ENCODE results near the gene EMILIN2. TPM values are rescaled to one million over a fixed set of nuclear protein-coding genes. Genes with fewer than 3 reads are reported as not detected.
"Not testable (repeated sequence)": the region's sequence is repeated elsewhere in the genome, so short reads cannot be mapped to it uniquely, and the experiment has no call there.

Gene EMILIN2
- total and polyA plus RNA-seq, 9 of the 15 experiments (the other 6 are each of a cell fraction or from before 2014, with no cell fraction given): 0.01 to 0.40 (median 0.19) TPM

DNA sequence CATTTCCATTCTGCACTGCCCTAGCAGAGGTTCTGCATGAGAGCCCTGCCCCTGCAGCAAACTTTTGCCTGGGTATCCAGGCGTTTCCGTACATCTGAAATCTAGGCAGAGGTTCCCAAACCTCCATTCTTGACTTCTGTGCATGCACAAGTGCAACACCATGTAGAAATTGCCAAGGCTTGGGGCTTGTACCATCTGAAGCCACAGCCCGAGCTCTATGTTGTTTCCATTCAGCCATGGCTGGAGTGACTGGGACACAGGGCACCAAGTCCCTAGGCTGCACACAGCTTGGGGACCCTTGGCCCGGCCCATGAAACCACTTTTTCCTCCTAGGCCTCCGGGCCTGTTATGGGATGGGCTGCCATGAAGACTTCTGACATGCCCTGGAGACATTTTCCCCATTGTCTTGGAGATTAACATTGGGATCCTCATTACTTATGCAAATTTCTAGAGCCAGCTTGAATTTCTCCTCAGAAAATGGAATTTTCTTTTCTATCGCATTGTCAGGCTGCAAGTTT is 37.1 kb upstream of the EMILIN2 start:
- in situ Hi-C loops (cut with MboI): not testable (repeated sequence)

GRCh38 chr18:2811416-2811815 is 35.4 kb upstream of the EMILIN2 start:
- no peak for FAIRE-seq
- peak; percentile 50 for TF ChIP-seq RBM25 (IDR thresholded peaks at IDR 0.05; ENCODE audit: low read depth, low read length, severe bottlenecking)
- TF ChIP-seq ZNF354B (CRISPR knock-in tag; IDR thresholded peaks at IDR 0.05): peak; percentile 93
- TF ChIP-seq ZNF507 (tag; conservative IDR thresholded peaks at IDR 0.05): peak; percentile 99
- TF ChIP-seq UBTF (IDR thresholded peaks at IDR 0.05; ENCODE audit: borderline replicate concordance in 1 of 2, low read depth in 2 of 2, low read length in 2 of 2): no peak

More for the DNA sequence above, 37.1 kb upstream of the EMILIN2 start:
- peak; percentile 71 for TF ChIP-seq ZFP36 (IDR thresholded peaks at IDR 0.05; ENCODE audit: low read depth, low read length, partially characterized antibody)
- peak; percentile 64; the same call in 1 of the 2 replicates for TF ChIP-seq TRIM28 (IDR thresholded peaks at IDR 0.05)
- TF ChIP-seq CBX5 (IDR thresholded peaks at IDR 0.05; ENCODE audit: borderline replicate concordance, low read depth): 0 out of 2 replicates have a peak, but pooled peaks have one; percentile 42
- whole genome bisulfite sequencing (ENCODE audit: insufficient coverage, low coverage, missing lambda C conversion rate): 72% methylated on average over 6 of the region's 6 CpGs
- H3K4me3 ChIP-seq; H3K27ac ChIP-seq (ENCODE audit: extremely low read depth, low read depth, low read length); H3K4me1 ChIP-seq (replicated peaks in 1 of 2; ENCODE audit: control insufficient read depth in 2 of 2, insufficient read depth in 2 of 2, low read length in 2 of 2); H2AFZ ChIP-seq (ENCODE audit: low read depth, low read length); FAIRE-seq; intact Hi-C loops (cut with micrococcal nuclease); H3K4me2 ChIP-seq (ENCODE audit: insufficient read depth, low read length); H4K20me1 ChIP-seq (replicated peaks; ENCODE audit: control insufficient read depth, insufficient read depth, low read length); H3K79me2 ChIP-seq (ENCODE audit: control insufficient read depth, insufficient read depth, low read length); H3K9me3 ChIP-seq (replicated peaks; ENCODE audit: control insufficient read depth, insufficient read depth, low read depth, low read length); H3K9ac ChIP-seq (ENCODE audit: insufficient read depth in 1 of 2, low read depth in 2 of 2, low read length in 2 of 2); ATAC-seq; DNase-seq (ENCODE audit: extremely low read depth in 1 of 4, low spot score in 3 of 4); BruUV-seq (replicated peaks); H3K27me3 ChIP-seq (ENCODE audit: control insufficient read depth in 2 of 2, insufficient read depth in 2 of 2, low read length in 2 of 2); CTCF ChIA-PET (ENCODE audit: low intra/inter-chr PET ratio); H3K9me1 ChIP-seq (ENCODE audit: control insufficient read depth, insufficient read depth, low read length): not testable (repeated sequence)
- peaks cover 12% of the 10 kb centered on the region; the same call in 1 of the 3 replicates for H3K36me3 ChIP-seq (ENCODE audit: control insufficient read depth, insufficient read depth, low read length)
- POLR2A ChIA-PET: interaction anchor here (0.6 kb wide), 1 partner anchor 27 kb away, joined by 3 read pairs; no protein-coding TSS in a partner anchor

More at GRCh38 chr18:2811416-2811815, 35.4 kb upstream of the EMILIN2 start:
- 71% methylated on average over 1 of the region's 1 CpG for WGBS (ENCODE audit: insufficient coverage, low coverage, missing lambda C conversion rate)
- Histone ChIP-seq H2AFZ (ENCODE audit: low read depth, low read length) (no peak overlapping the region), H3K36me3 (ENCODE audit: control insufficient read depth, insufficient read depth, low read length) (no peaks in the 10 kb centered on the region), H3K4me2 (ENCODE audit: insufficient read depth, low read length) (no peak overlapping the region), H4K20me1 (replicated peaks; ENCODE audit: control insufficient read depth, insufficient read depth, low read length) (no peaks in the 10 kb centered on the region), H3K4me1 (replicated peaks in 1 of 2; ENCODE audit: control insufficient read depth in 2 of 2, insufficient read depth in 2 of 2, low read length in 2 of 2) (no peaks in the 10 kb centered on the region), H3K9ac (ENCODE audit: insufficient read depth in 1 of 2, low read depth in 2 of 2, low read length in 2 of 2) (no peak overlapping the region), H3K9me3 (replicated peaks; ENCODE audit: control insufficient read depth, insufficient read depth, low read depth, low read length) (no peaks in the 10 kb centered on the region; the same call in 1 of the 2 replicates), H3K27me3 (ENCODE audit: control insufficient read depth in 2 of 2, insufficient read depth in 2 of 2, low read length in 2 of 2) (no peaks in the 10 kb centered on the region), H3K4me3 (no peak overlapping the region), H3K79me2 (ENCODE audit: control insufficient read depth, insufficient read depth, low read length) (no peaks in the 10 kb centered on the region), H3K9me1 (ENCODE audit: control insufficient read depth, insufficient read depth, low read length) (no peaks in the 10 kb centered on the region), H3K27ac (ENCODE audit: extremely low read depth, low read depth, low read length) (no peak overlapping the region)
- ATAC-seq: no peak
- POLR2A ChIA-PET: no interaction called here
- no TSS peak for BruUV-seq (replicated peaks)
- CTCF ChIA-PET (ENCODE audit: low intra/inter-chr PET ratio): no interaction called here
- DNase-seq (ENCODE audit: extremely low read depth in 1 of 4, low spot score in 3 of 4): no peak
- in situ Hi-C loops (cut with MboI): no loop called here
- intact Hi-C loops (cut with micrococcal nuclease): no loop called here
